ENCODE measurements around the gene GREB1.

The GREB1 gene, protein sequence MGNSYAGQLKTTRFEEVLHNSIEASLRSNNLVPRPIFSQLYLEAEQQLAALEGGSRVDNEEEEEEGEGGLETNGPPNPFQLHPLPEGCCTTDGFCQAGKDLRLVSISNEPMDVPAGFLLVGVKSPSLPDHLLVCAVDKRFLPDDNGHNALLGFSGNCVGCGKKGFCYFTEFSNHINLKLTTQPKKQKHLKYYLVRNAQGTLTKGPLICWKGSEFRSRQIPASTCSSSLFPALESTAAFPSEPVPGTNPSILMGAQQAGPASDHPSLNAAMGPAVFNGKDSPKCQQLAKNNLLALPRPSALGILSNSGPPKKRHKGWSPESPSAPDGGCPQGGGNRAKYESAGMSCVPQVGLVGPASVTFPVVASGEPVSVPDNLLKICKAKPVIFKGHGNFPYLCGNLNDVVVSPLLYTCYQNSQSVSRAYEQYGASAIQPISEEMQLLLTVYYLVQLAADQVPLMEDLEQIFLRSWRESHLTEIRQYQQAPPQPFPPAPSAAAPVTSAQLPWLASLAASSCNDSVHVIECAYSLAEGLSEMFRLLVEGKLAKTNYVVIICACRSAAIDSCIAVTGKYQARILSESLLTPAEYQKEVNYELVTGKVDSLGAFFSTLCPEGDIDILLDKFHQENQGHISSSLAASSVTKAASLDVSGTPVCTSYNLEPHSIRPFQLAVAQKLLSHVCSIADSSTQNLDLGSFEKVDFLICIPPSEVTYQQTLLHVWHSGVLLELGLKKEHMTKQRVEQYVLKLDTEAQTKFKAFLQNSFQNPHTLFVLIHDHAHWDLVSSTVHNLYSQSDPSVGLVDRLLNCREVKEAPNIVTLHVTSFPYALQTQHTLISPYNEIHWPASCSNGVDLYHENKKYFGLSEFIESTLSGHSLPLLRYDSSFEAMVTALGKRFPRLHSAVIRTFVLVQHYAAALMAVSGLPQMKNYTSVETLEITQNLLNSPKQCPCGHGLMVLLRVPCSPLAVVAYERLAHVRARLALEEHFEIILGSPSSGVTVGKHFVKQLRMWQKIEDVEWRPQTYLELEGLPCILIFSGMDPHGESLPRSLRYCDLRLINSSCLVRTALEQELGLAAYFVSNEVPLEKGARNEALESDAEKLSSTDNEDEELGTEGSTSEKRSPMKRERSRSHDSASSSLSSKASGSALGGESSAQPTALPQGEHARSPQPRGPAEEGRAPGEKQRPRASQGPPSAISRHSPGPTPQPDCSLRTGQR (N-terminal part only)

GRCh38 chr2:11533278-11534070, at the start of gene GREB1:
GREB1 (plus strand) TSS chr2:11534045; CDS start chr2:11556615, 22,570 bp downstream.
- no peak for DNase-seq (ENCODE audit: insufficient read length, low spot score)
- no peak for FAIRE-seq

GRCh38 chr2:11488809-11489208, 45.0 kb upstream of the GREB1 start:
- FAIRE-seq = no peak
- DNase-seq (ENCODE audit: insufficient read length, low spot score) = no peak

DNA sequence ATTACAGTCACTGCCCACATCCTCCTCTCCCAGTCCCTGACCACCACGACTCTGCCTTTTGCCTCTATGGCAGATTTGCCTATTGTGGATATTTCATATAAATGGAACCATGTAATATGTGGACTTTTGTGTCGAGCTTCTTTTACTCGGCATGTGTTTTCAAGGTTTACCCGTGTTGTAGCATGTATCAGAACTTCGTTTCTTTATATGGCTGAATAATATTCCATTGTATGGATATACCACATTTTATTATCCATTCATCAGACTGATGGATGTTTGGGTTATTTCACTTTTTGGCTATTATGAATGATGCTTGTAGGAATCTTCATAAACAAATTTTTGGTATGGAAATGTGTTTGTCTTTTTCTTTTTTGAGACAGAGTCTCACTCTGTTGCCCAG, 43.7 kb upstream of the GREB1 start:
- DNase-seq (ENCODE audit: insufficient read length, low spot score) (no peak), FAIRE-seq (no peak)

DNA sequence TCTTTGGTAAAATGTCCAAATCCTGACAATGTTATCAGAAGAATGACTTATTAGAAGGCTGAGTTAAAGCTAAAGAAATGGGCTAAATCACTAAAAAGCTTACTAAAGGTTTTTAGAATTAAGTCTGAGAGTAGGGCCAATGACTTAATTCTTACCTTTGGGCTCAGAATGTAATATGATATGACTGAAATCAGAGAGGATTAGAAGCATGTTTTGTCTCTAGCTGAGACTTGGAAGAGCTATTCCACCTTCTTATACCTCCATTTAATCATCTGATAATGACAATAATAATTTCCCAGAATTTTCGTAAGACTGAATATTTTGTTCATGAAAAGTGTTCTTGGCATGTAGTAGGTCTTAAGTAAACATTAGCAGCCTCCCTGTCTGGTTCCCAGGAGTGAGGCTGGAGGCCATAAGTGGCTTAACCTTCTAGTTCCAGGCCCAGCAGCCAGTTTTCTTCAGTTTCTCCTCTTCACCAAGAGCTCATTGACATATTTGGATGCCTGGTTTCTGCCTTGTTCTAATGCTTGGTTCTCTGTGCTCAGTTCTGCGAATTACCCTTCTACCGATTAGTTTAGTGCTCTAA, 42.4 kb upstream of the GREB1 start:
- no peak for DNase-seq (ENCODE audit: insufficient read length, low spot score)
- no peak for FAIRE-seq

- DNase-seq (ENCODE audit: insufficient read length, low spot score) = no peak
- FAIRE-seq = no peak
Observed at GRCh38 chr2:11492244-11492643, 41.6 kb upstream of the GREB1 start.

- DNase-seq (ENCODE audit: insufficient read length, low spot score) (no peak), FAIRE-seq (no peak)
Observed at GRCh38 chr2:11492720-11493119, 41.1 kb upstream of the GREB1 start.

DNA sequence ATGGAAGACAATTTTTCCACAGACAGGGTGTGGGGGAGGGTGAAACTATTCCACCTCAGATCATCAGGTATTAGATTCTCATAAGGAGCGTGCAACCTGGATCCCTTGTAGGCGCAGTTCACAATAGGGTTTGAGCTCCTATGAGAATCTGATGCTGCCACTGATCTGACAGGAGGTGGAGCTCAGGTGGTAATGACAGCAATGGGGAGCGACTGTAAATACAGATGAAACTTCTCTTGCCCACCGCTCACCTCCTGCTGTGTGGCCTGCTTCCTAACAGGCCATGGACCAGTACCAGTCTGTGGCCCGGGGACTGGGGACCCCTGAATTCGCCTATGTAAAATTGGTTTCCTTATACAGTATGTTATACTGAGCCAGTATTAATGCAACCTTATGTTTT, 40.6 kb upstream of the GREB1 start:
- DNase-seq (ENCODE audit: insufficient read length, low spot score) (no peak), FAIRE-seq (no peak)

DNA sequence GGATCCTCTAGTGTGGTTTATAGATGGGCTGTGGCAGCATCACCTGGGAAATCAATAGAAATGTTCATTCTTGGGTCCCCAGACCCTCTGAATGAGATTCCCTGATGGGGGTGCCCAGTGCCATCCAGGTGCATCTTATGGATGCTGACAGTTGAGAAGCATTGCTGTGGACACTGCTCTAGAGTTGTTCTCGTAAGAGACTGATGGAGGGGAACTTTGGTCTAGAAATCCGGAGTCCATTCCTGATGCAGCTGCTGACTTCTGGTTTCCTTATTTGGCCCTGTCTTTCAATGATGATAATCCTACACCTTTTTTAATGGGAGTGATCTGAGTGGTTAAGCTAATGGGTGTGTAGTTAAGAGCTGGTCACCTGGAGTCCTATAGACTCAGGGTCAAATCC, 39.5 kb upstream of the GREB1 start:
- no peak for FAIRE-seq
- DNase-seq (ENCODE audit: insufficient read length, low spot score) = no peak

DNA sequence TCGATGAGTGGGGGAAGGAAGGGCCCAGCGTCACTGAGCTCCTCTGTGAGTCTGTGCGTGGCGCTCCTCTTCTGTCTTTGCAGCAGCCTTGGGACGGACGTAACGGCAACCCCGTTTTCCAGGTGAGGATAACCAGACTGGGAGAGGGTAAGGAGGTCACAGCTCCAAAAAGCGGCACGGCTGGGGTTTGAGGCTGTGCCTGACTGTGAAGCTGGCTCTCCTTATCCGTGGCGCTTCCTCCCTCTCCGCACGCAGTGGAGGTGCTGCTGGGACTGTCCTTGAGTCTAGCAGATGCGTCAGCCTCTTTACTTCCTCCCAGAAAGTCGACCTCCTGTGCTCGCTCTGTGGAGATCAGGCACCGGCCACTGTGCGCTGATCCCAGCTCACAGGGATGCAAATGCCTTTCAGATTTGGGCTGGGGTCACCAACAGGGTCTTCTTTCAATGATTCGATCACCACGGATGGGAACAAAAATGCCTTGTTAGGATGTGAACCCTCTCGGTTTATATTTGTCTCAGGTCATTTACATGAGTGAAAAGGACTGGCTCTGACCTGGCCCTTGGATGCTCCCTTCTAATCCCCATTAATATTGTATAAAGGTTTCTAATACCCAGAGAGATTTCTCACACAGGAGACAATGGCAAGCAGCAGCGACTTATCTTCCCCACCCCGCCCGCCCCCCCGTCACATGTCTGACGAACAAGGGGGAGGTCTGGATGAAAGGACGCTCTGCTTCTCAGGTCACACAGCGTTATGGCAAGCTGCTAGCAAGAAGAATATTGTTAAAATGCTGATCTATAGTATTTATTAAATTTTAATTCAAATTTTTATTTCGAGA, 37.8 kb upstream of the GREB1 start:
- no peak for FAIRE-seq

DNA sequence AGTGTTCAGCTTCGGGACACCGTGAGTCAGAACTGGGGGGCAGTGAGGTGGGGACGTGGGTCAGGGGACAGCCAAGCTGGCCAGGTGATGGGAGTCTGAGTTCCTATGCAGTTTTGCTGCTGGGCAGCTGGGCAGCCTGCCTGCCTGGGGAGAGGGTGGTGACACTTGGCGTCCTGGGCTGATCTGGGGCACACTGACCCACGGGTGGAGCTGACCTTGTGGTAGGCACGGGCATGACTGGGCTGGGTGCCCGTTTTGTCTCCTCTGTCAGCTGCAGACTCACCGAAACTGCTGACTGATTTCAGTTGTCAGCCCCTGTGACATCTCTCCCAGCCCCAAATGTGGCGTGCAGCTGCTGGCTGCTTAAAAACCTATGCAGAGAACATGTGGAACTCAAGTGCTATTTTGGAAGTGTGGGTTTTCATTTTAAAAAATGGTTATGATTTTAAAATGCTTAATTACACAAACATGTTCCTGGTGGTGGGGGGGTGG, 35.3 kb upstream of the GREB1 start:
- peak; percentile 70 for FAIRE-seq
- DNase-seq (ENCODE audit: insufficient read length, low spot score) = no peak

More for the DNA sequence above, 37.8 kb upstream of the GREB1 start:
- no peak for DNase-seq (ENCODE audit: insufficient read length, low spot score)

DNA sequence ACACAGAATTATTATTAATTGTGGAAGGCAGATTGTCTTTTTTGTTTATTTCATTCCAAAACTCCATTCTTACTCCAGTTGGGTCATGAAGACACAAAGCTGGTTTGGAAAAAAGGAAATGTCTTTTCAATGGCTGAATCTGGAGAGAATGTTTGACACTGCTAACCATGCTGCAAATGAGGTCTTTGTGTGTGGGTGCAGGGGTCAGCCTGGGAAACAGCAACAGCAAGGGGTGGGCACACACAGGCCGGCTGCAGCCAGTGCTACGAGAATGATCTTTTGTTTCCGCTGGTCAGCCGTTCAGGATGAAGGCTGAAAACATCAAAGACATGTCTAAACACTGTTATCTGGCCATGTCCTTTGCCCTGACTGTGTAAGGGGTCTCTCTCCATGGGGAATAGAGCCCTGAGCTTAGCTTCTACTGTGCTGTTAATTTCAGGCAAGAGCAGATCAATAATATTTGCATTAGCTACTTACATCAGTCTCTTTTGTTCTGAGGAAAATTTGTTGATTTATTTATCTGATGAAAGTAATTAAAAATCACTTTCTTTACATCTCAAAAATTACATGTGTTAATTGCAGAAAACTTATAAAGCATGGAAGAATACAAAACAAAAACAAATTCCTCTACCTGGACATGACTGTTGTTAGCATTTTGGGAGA, 34.6 kb upstream of the GREB1 start:
- FAIRE-seq = no peak

GRCh38 chr2:11500702-11501303, 33.0 kb upstream of the GREB1 start:
- FAIRE-seq (peak; percentile 52), DNase-seq (ENCODE audit: insufficient read length, low spot score) (no peak)

More for the DNA sequence above, 34.6 kb upstream of the GREB1 start:
- no peak for DNase-seq (ENCODE audit: insufficient read length, low spot score)

DNA sequence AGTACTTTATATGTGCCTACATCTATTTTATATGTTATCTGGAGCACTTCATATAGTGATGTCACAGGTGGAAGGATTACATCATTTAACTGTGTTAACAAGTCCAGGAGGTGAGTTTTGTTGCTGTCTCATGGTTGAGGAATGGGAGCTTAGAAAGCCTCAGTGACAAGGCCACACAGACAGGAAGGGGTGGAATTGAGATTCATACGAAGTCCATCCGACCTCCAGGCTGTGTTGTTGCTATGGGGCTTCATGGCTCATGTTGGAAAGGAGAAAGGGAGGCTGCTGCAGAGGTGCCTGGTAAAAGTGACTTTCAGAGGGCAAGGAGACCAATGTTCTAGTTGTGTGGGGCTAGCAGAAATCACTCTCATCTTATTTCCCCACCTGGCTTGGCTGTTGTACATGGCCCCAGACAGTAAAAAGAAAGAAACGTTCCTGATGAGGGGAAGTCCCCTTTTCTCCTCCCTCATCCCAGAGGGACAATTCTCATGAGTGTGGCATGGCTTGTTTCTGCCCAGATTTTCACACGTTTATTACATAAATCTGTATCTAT, 31.0 kb upstream of the GREB1 start:
- FAIRE-seq (no peak), DNase-seq (ENCODE audit: insufficient read length, low spot score) (no peak)

DNA sequence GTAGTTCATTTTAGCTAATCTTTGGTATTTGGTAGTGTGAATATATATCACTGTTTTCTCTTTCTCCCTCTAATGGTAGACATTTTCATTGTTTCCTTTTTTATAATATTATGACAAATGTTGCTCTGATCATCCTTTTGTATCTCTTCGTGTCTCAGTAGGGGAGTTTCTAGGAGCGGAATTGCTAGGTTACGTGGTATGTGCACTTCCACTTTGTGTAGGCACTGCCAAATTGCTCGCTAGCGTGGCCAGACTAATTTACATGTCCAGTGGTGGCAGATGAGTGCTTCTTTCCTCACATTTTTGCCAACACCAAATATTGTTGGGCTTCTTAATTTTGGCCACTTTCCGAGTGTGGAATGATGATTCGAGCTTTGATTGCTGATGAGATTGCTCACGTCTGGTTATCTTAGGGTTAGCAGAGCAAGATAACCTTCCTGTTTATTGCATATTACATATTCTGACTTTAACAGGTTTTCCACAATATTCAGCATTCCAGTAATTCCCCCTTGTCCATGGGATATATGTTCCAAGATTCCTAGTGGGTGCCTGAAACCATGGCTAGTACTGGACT, 30.4 kb upstream of the GREB1 start:
- no peak for DNase-seq (ENCODE audit: insufficient read length, low spot score)
- FAIRE-seq = no peak

GRCh38 chr2:11505652-11506610, 27.9 kb upstream of the GREB1 start:
- DNase-seq (ENCODE audit: insufficient read length, low spot score) = no peak
- FAIRE-seq = no peak

DNA sequence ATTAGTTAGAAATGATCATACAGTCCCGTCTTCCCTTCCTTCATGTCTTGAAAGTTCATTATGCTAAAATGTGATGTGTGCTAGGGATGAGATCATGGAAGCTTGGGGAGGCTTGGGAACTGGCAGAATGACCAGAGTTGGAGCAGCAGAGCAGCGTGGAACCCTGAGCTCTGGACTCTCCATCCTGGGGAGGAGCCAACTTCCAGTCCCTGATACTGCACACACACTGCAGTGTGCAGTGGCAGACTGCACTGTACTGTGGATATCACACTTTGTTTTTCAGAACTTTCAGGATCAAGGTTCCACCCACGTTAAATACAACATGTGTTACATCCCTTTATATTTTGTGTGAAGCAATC, 27.3 kb upstream of the GREB1 start:
- FAIRE-seq (no peak), DNase-seq (ENCODE audit: insufficient read length, low spot score) (no peak)

Data from GM19239 (cell line).